WTC11 (cell line): ENCODE data around the gene SEMA3D. TPM values are rescaled to one million over a fixed set of nuclear protein-coding genes. Genes with fewer than 3 reads are reported as not detected.

ENCODE experiments used
- ATAC-seq: fragments of 200-7000 bp; cut with Tn5 transposase; 2 replicates; pipeline ENCODE4 v1.10.0; 2021; ENCODE audit warnings: mild to moderate bottlenecking, moderate library complexity
- CTCF ChIA-PET: fragments of 300-600 bp; sonication (Branson Sonifier 250); formaldehyde crosslinking; loops from one replicate; lab custom pipeline; 2021; ENCODE audit warnings: antibody characterized with exemption; lab: Charles Lee
- POLR2A ChIA-PET: fragments of 350-600 bp; sonication (Branson Sonifier 250); formaldehyde crosslinking; loops from one replicate; lab custom pipeline; 2021; ENCODE audit warnings: antibody characterized with exemption; lab: Charles Lee
- DNase-seq: peaks from one replicate; pipeline ENCODE4 v3.0.0; 2021; ENCODE audit warnings: low spot score
- H3K27ac Mint-ChIP-seq: 2 replicates; pipeline ENCODE4 v1.8.0; 2021; ENCODE audit warnings: mixed read lengths
- H3K27me3 Mint-ChIP-seq: 2 replicates; pipeline ENCODE4 v1.8.0; 2021; ENCODE audit warnings: low read depth, mild to moderate bottlenecking, moderate library complexity, mixed read lengths
- H3K36me3 Mint-ChIP-seq: 2 replicates; pipeline ENCODE4 v1.8.0; 2021; ENCODE audit warnings: mixed read lengths
- H3K4me1 Mint-ChIP-seq: 2 replicates; pipeline ENCODE4 v1.8.0; 2022; ENCODE audit warnings: mixed read lengths
- H3K4me3 Mint-ChIP-seq: 2 replicates; pipeline ENCODE4 v1.8.0; 2021; ENCODE audit warnings: mild to moderate bottlenecking, moderate library complexity, mixed read lengths
- H3K9me3 Mint-ChIP-seq: 2 replicates; pipeline ENCODE4 v1.8.0; 2021; ENCODE audit warnings: mixed read lengths
- AR ChIP-seq: fragments of 250-450 bp; sonication (Bioruptor Pico); IDR thresholded peaks from 2 replicates; pipeline ENCODE4 v1.9.0; 2021; ENCODE audit warnings: mild to moderate bottlenecking
- ARID4B ChIP-seq: sonication (generic); formaldehyde crosslinking; IDR thresholded peaks from 2 replicates; pipeline ENCODE4 v1.8.0; 2023; ENCODE audit warnings: missing genetic modification reagents, mild to moderate bottlenecking, borderline replicate concordance
- ATF1 ChIP-seq: sonication (generic); formaldehyde crosslinking; IDR thresholded peaks from 2 replicates; pipeline ENCODE4 v1.8.1; 2023; ENCODE audit warnings: mild to moderate bottlenecking, moderate library complexity, missing genetic modification reagents
- CTCF ChIP-seq: fragments of 200-600 bp; IDR thresholded peaks from 2 replicates; pipeline ENCODE4 v1.8.0; 2022; ENCODE audit warnings: antibody characterized with exemption
- ELF4 ChIP-seq: sonication (generic); formaldehyde crosslinking; IDR thresholded peaks from 2 replicates; pipeline ENCODE4 v1.8.1; 2022; ENCODE audit warnings: low read depth, mild to moderate bottlenecking, moderate library complexity, missing genetic modification reagents
- ETV6 ChIP-seq: sonication (generic); formaldehyde crosslinking; IDR thresholded peaks from 2 replicates; pipeline ENCODE4 v1.8.1; 2022; ENCODE audit warnings: mild to moderate bottlenecking, missing genetic modification reagents
- KAT7 ChIP-seq: sonication (generic); formaldehyde crosslinking; IDR thresholded peaks from 2 replicates; pipeline ENCODE4 v1.8.1; 2023; ENCODE audit warnings: missing genetic modification reagents, mild to moderate bottlenecking, borderline replicate concordance
- MLX ChIP-seq: sonication (generic); formaldehyde crosslinking; IDR thresholded peaks from 2 replicates; pipeline ENCODE4 v1.8.1; 2023; ENCODE audit warnings: mild to moderate bottlenecking, missing genetic modification reagents, moderate library complexity
- NR3C1 ChIP-seq: sonication (generic); formaldehyde crosslinking; conservative IDR thresholded peaks from 2 replicates; pipeline ENCODE4 v1.8.1; 2023; ENCODE audit warnings: low read depth, mild to moderate bottlenecking, missing genetic modification reagents
- PRDM15 ChIP-seq: sonication (generic); formaldehyde crosslinking; IDR thresholded peaks from 2 replicates; pipeline ENCODE4 v1.8.0; 2022; ENCODE audit warnings: missing genetic modification reagents
- RELA ChIP-seq: sonication (generic); formaldehyde crosslinking; IDR thresholded peaks from 2 replicates; pipeline ENCODE4 v1.8.1; 2022; ENCODE audit warnings: missing genetic modification reagents, mild to moderate bottlenecking, borderline replicate concordance
- TEAD1 ChIP-seq: sonication (generic); formaldehyde crosslinking; IDR thresholded peaks from 2 replicates; pipeline ENCODE4 v1.8.0; 2022; ENCODE audit warnings: mild to moderate bottlenecking, missing genetic modification reagents
- ZBTB21 ChIP-seq: sonication (generic); formaldehyde crosslinking; IDR thresholded peaks from 2 replicates; pipeline ENCODE4 v1.8.1; 2023; ENCODE audit warnings: mild to moderate bottlenecking, missing genetic modification reagents, borderline replicate concordance
- ZNF281 ChIP-seq: sonication (generic); formaldehyde crosslinking; IDR thresholded peaks from 2 replicates; pipeline ENCODE4 v1.8.0; 2023; ENCODE audit warnings: mild to moderate bottlenecking, missing genetic modification reagents
- ZNF317 ChIP-seq: sonication (generic); formaldehyde crosslinking; IDR thresholded peaks from 2 replicates; pipeline ENCODE4 v1.8.1; 2023; ENCODE audit warnings: low read depth, mild to moderate bottlenecking, moderate library complexity, missing genetic modification reagents, borderline replicate concordance
- ZNF396 ChIP-seq: fragments of 250-450 bp; sonication (Bioruptor Pico); IDR thresholded peaks from 2 replicates; pipeline ENCODE4 v1.8.0; 2021; ENCODE audit warnings: mild to moderate bottlenecking, moderate library complexity, borderline replicate concordance
- ZNF416 ChIP-seq: fragments of 250-450 bp; sonication (Bioruptor Pico); IDR thresholded peaks from 2 replicates; pipeline ENCODE4 v1.9.0; 2021; ENCODE audit warnings: mild to moderate bottlenecking, inconsistent platforms
- total RNA-seq: library from RNA; stranded (reverse); gene quantifications from 3 replicates; pipeline ENCODE4 v1.2.3, GENCODE V29; 2021

SEMA3D gene
- total RNA-seq, 1 experiment from 2014 or later, result 3.8 TPM

GRCh38 chr7:85153715-85154114 is 33.1 kb downstream of the SEMA3D start (continued):
- TF ChIP-seq AR (CRISPR knock-in tag) (no peak), NR3C1 (no peak), ZNF317 (CRISPR knock-in tag) (no peak), RELA (CRISPR knock-in tag) (no peak), CTCF (no peak)

- ATAC-seq (no peak), DNase-seq (no peak)
- Mint-ChIP-seq H3K27me3 (no peaks in the 10 kb centered on the region), H3K9me3 (peaks cover 8% of the 10 kb centered on the region), H3K27ac (no peak overlapping the region), H3K36me3 (no peaks in the 10 kb centered on the region), H3K4me1 (no peaks in the 10 kb centered on the region), H3K4me3 (no peak overlapping the region)
- ChIA-PET POLR2A (no interaction called here), CTCF (no interaction called here)
- no peak for TF ChIP-seq ZNF281 (CRISPR knock-in tag)
- no peak for TF ChIP-seq ZBTB21
- no peak for TF ChIP-seq ZNF416 (CRISPR knock-in tag)
- no peak for TF ChIP-seq TEAD1 (CRISPR knock-in tag)
- no peak for TF ChIP-seq ELF4 (CRISPR knock-in tag)
- TF ChIP-seq ETV6 (CRISPR knock-in tag), result no peak
- no peak for TF ChIP-seq ZNF396 (CRISPR knock-in tag)
- TF ChIP-seq ATF1 (CRISPR knock-in tag), result no peak
- TF ChIP-seq PRDM15 (CRISPR knock-in tag), result no peak
- TF ChIP-seq ZNF317 (CRISPR knock-in tag), result no peak
- no peak for TF ChIP-seq ARID4B (CRISPR knock-in tag)
- TF ChIP-seq KAT7 (CRISPR knock-in tag), result no peak
- TF ChIP-seq MLX (CRISPR knock-in tag), result no peak
- TF ChIP-seq NR3C1, result no peak
Observed at GRCh38 chr7:85150624-85151023, 36.2 kb downstream of the SEMA3D start.
